Gastrocnemius medialis (tissue), 4 donors: Measurements from ENCODE around the gene TRIM66.

Experiments used
- CTCF ChIP-seq, 5 experiments: fragments of 450-650 bp in 3 of 5; fragments of 200-600 bp in 2 of 5; sonication (generic) in 2 of 5; IDR thresholded peaks in 4 of 5; conservative IDR thresholded peaks in 1 of 5; 1 replicate in 4 of 5; 2 replicates in 1 of 5; pipeline ENCODE4 v1.5.1; 2016 to 2019; ENCODE audit warnings: antibody characterized with exemption in 5 of 5, mild to moderate bottlenecking in 3 of 5, moderate library complexity in 3 of 5
- POLR2A ChIP-seq, 2 donors: fragments of 450-650 bp; IDR thresholded peaks; one replicate each; pipeline ENCODE4 v1.6.1; 2017; ENCODE audit warnings: antibody characterized with exemption in 2 of 2, mild to moderate bottlenecking in 2 of 2, moderate library complexity in 2 of 2

GRCh38 chr11:8656291-8656690, 26.2 kb downstream of the TRIM66 start:
- TF ChIP-seq CTCF (IDR thresholded peaks at IDR 0.05 in 4 of 5, conservative IDR thresholded peaks at IDR 0.05 in 1 of 5) (no peak), POLR2A (IDR thresholded peaks at IDR 0.05) (no peak)
